HG03025 (cell line): ENCODE results near the gene ARID1B.
"Not testable (repeated sequence)": the region's sequence is repeated elsewhere in the genome, so short reads cannot be mapped to it uniquely, and the experiment has no call there.

Experiments used
- ATAC-seq: cut with Tn5 transposase; IDR thresholded peaks from one replicate; pipeline ENCODE4 v1.9.1; 2021; ENCODE audit warnings: mild to moderate bottlenecking, moderate library complexity; ENCODE audit not compliant: unreplicated experiment, low FRiP score

The ARID1B gene

DNA sequence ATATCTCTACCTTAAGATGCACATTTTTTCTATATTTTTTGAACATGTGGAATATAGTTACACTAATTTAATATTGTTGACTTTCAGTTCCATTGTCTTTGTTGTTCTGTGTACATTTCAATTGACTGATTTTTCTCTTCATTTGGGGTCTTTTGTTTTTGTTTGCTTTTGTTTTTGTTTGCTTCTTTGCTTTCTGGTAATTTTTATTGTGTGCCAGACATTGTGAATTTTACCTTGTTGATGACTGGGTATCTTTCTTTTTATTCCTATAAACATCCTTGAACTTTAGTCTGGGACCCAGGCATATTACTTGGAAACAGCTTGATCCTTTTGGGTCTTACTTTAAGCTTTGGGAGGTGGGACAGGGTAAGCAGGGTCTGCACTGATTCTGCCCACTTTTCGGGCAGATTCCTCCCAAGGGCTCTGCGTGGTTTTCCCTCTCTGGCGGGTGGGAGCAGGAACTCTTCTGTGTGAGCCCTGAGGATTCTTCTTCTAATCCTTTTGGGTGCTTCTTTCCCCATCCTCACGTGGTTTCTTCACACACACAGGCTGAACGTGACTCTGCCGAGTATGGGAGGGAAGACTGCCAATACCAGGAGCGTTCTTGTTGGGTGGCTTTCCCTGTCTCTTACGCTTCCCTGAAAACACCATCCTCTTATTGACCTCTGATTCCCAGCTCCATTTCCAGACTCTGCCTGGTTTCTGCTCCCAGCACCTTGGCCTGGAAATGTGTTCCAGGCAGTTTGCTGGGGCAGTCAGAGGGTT lies 200.5 kb downstream of the ARID1B start:
- no peak for ATAC-seq

DNA sequence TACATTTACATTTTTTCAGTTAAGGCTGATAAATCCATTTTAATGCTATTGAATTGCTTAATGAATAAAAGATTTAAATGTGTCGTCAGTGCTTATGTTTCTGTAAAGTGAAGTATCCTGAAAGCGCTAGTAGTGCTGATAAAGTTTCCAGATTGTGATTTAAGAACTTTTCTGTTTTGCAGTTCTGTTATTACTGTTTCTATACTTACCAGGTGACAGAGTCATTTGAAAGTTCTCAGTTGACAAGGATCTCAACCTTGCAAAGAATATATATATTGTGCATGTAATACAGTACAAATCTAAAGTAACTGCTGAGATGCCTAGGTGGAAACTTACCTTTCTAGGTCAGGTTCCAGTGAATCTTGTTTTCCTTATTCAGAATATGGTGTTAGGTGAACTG lies 201.8 kb downstream of the ARID1B start:
- peak; percentile 48 for ATAC-seq

DNA sequence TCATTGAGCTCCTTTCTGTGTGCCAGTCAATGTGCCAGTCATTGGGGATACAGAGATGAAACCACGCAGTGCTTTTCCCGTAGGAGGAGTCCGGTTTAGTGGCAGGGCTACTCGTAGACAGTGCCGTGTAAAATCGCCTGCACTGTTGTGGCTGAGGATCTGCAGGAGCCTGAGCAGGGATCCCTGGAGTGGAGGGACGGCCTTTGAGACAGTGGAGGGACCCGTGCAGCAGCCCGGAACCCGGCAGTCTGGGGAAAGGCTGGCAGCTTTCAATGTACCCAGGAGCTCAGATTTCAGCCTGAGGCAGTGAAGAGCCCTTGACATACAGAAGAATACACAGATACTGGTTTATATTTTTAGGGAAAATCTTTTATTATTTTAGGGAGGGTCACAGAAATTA lies 203.3 kb downstream of the ARID1B start:
- ATAC-seq = no peak

DNA sequence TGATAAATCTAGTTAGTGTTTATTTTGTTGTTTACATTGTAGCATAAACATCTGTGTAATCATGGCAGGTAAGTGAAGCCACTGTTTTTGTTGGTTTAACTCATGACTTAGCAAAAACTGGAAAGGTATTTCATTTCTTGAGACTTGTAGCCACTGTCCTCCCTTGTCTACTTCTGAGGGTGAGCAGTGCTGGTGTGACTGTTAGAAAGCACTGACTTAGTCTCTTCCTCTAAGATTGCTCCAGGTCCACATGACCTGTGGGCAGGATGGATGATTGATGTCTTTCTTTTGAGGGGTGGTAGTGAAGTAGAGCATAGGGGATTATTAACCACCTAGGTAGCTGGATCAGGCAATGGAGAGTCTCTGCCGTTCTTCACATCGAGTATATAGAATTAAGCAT lies 203.8 kb downstream of the ARID1B start:
- no peak for ATAC-seq

DNA sequence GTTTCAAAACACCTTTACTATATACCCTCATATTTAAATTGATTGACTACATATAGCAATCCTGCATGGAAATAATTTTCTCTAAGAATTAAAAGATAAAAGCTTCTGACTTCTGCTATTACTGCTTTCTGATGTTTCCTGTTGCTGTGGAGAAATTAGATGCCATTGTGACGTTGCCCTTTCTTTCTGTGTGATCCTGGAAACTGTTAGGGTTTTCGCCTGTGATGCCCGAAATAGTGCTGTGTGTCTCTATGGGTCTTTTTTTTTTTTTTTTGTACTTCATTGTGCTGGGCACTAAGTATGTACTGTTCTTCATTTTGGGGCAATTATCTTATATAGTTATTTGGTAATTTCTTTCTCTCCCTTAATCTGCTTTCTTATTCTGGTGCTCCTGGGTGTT lies 205.0 kb downstream of the ARID1B start:
- no peak for ATAC-seq

DNA sequence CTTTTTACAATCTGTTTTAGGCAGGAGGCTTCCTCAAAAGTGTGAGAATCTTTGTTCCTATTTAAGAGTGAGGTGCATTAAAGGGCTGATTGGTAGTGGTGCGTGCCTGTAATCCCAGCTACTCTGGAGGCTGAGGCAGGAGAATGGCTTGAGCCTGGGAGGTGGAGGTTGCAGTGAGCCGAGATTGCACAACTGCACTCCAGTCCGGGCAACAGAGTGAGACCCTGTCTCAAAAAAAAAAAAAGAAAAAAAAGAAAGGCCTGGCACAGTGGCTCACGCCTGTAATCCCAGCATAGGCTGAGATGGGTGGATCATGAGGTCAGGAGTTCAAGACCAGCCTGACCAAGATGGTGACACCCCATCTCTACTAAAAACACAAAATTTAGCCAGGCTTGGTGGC lies 205.7 kb downstream of the ARID1B start:
- not testable (repeated sequence) for ATAC-seq

DNA sequence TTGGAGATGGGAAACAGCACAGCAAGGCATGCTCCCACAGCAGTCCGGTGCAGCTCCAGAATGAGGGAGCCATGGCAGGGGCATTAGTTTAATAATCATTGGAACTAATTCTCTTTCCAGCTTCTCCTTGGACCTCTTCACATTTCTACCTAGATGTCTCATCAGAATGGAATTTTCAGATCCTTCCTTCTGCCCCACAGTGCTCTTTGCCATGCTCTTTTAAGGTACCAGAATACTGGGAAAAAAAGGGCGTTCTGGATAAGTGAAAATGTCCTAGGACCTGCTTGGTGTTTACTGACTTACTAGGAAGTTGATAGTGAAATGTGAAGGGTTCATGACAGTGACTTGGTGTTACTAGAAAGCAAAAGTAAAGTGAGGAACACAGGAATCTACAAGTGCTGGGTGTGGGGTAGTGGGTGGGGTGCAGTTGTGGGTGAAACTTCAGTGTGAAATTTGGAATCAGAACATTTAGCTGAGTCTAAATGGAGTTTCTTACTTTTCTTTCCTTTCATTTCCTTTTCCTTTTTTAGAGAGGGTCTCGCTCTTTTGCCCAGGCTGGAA lies 207.1 kb downstream of the ARID1B start:
- peak; percentile 41 for ATAC-seq

DNA sequence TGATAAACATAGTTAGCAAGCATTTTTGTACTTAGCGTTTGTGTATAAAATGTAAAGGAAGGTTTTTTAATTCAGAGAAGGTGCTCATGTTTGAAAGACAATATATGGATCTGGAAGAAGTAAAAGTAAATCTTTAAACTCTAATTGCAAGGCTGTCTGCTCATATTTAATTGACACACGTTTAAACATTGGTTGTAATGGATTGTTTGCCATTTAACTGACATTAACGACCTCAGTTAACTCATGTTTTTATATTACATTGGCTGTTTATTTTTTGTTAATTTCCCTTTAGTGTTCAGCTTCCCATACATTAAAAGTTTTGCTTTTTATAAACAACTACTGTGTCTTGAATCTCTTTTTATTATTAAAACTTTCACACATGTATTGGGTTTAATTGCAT lies 208.1 kb downstream of the ARID1B start:
- ATAC-seq = no peak

DNA sequence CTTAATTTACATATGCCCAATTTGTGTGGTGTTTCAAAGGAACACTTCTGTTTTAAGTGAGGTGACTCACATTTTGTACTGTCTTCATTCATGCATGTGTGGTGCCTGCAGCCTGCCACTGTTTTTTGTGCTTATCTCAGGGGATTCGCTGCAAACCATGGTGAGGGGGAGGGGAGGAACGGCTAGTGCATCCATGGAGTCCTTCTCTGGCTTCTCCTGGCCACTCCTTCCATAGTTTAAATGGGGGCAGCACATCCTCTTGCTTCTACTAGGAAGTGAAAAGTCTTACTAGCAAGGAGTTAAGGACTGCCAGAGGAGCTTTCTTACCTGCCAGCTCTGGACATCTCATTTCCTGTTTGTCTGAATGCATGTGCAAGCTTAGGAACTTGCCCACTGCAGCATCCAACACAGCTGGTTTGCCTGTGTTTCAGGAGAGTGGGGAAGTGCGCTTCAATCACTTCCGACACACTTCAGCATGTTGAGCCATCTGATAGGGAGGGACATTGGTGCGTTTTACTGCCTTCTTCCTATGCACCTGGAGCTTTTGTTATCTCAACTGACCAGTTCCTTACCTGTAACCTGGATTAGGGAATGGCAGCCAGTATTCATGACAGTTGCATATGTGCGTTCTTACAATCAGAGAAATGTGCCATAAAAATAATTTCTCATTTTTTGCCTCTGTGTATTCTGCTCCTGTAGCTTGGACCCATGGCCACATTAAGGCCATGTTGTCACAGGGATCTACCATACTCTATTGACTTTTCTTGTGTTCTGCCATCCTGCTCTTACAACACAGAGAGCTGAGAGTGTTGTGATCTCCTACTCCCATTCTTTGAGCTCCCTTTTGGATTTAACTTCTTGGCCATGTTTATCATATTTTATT lies 211.3 kb downstream of the ARID1B start:
- ATAC-seq = peak; percentile 59

DNA sequence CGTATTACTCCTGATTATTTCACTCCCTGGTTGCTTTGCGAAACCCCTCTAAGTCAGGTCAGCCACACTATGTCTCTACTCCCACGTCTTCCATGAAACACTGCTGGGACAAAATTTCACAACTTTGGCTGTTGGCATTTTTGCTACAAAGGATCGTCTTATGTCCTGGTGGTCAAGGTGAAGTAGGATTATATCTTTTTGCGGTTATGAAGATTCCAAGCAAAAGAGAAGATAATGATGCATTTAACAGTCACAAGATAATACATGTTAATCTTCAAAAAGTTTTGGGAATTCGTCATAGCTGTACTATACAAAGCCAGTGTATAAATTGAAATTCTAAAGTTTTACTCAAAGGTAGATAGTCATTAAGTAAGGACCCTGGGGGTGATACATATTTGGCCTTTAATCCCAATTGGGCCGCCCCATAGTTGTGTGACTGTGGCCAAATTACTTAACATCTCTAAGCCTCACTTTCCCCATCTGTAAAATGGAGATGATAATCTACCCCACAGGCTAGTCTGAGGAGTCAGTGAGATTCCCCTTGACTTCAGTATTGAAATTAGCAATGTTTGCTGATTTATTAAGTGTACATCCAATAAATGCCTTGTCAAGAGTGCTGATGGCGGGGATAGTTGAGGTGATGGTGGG lies 212.1 kb downstream of the ARID1B start:
- no peak for ATAC-seq

DNA sequence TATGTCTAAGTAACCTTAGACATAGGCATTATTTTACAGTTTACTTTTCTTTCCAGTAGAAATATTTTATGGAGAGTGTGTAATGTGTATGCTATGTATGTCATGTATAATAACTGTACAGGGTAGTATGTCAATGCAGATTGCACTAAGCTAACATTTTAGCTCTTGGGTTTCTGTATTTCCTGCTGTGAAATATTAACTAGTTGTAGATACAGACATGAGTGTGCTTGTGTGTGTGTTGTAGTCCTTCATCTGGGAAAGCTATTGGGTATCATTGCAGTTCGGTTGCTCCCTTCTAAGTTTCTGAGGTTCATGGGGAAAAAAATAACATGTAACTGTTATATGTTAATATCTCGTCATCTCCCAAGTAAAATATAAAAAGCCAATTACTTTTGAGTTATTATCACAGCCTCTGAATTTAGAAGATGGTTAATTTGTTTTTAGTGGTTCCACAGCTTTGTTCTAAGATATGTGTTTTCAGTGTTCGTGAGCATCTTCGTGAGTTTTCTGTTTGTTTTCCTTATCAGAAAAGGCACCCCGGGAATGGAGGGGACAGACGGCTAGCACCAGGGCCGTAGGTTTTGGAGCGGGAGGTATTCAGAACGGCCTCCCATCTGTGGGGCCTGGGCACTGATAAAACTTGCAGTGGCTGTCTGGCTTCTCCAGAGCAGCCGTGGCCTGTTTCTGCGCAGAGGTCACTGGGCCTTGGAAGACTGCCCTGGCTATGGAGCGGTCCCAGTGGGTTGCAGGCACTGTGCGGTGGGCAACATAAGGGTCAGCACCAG lies 215.0 kb downstream of the ARID1B start:
- ATAC-seq = no peak

DNA sequence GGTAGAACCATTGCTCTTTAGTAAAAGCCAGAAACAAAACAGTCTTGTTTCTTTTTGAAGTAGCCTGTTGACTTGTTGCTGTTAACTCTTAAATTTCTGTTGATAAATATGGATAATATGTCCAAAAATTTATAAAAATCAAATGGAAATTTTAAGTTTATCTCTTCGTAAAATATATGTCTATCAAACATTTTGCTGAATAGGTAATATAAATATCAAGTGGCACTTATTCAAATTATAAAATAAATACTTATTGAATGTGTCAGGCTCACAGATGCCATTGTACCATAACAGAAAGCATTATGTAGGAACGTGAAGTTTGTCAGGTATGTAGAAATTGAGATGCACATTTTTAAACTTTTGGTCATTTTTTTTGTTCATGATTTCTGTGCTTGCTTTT lies 216.5 kb downstream of the ARID1B start:
- no peak for ATAC-seq

DNA sequence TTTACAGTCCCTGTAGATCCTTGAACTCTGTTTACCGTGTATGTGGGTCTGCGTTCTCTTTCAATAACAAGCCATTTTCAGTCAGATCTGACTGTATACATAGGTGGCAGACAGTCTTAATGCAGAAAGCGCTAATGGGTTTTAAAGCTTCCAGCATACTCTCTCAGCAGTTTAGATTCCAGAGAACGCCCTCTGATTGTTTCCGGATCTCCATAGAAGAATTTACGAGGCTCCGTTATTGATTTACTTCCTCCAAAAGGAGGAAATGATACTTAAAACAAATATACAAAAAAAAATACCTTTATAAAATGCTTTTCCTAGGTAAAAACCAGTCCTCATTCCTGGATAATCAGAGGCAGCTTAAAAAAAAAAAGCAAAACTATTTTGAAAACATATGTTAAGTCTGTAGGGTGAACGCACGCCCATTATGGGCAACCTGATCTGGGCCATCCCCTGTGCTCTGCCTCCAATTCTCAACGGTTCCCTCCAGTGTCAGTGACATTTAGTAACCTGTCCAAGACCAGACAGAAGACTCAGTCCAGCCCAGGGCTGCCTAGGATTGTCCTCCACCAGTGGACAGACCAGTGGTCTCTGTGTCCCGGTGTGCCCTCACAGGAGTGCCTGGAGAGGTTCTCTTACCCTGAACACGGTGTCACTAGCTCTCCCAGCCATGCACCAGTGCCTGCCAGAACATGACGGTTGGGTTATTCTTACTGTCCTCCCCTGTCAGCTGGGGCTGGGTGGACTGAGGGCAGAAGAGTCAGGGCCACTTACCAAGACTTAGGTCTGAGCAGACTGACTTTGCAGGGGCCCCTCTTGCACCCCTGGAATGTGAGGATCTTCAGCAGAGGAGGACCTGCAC lies 217.3 kb downstream of the ARID1B start:
- no peak for ATAC-seq

DNA sequence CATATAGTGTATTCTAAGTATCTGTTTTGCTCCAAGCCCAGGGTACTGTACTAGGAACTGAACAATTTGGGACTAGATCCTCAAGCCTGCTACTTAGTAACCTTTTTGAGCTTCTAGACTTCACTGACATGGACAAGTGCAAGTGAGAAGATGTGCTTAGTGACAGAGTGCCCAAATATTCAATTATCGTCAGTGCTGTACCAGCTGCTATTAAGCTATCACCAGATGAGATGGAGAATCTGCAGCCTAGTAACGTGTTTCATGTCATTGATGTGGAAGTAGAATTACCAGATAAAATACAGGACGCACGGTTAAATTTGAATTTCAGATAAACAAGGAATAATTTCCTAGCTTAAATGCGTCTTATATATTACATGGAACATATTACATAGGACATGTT lies 218.3 kb downstream of the ARID1B start:
- ATAC-seq = no peak

DNA sequence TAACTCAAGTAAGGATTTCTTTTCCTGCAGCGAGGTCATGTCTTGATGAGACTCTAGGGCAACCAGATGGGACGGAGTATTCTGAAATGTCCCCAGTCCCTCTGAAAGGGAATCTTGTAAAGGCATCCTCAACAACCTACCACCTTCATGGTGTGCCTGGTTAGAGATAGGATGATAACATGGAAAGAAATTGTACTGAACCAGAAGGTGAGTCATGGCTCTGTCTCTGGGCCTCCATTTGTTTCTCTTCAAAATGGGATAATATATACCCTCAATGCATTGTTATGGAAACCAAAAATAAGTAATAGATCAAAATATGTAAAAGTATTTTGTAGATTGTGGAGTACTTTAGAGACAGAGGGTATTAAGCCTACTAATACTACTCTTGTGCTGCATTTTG lies 219.1 kb downstream of the ARID1B start:
- ATAC-seq = no peak

DNA sequence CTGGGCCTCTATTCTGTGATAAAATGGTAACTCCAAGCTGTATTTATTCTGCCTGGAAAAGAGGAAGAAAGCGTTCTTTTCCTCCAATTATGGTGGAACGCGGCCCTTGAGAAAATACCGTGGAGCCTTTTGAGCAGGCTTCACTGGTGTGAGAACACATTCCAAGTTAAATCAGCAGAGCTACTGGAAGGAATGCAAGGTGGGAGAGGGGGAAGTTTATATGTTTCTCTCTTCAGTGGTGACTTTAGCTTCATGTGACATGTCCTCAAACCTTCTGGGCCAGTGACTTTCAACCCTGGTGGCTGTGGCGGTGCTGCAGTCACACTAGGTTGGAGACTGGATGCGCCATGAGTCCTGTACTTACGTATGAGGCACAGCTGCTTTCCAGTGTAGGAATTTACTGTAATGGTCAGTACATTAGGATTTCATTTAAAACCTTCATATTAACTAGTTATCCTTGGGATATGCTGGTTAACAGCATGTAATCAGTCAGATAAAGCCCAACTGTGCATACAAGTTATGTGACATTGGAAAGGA lies 221.7 kb downstream of the ARID1B start:
- no peak for ATAC-seq

DNA sequence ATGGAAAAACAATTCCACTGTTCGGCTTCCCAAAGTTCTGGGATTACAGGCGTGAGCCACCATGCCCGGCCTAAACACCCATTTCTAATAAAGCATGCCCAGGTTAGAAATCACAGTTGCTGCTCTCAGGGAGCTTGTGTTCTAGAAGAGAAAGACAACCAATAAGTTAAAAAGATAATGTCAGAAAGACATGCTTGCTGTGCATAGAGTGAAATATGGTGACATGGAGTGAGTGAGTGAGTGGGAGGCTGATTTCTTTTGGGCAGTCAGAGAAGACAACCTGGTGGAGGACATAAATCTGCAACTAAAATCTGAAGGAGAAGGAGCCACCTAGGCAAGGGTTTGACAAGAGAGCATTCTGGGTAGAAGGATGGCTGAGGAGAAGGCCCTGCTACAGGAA lies 222.6 kb downstream of the ARID1B start:
- ATAC-seq = no peak

DNA sequence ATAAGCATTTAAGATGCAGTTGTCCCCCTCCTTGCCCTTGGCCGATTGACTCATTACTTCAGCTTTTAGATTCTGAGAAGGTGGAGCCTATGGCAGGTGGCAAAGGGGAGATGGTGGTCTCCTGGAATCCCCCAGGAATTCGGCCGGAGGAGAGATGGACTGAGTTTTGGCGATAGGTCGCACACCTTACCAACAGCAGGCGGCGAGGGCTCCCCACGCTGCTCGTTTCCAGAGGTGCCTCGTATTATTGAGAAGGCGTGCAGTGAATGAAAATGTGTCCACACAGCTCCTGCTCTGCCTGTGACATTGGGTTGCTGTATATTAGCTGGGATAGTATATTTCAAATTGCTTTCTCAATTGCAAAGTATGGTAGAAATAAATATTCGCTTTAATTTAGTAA lies 224.5 kb downstream of the ARID1B start:
- ATAC-seq = no peak

DNA sequence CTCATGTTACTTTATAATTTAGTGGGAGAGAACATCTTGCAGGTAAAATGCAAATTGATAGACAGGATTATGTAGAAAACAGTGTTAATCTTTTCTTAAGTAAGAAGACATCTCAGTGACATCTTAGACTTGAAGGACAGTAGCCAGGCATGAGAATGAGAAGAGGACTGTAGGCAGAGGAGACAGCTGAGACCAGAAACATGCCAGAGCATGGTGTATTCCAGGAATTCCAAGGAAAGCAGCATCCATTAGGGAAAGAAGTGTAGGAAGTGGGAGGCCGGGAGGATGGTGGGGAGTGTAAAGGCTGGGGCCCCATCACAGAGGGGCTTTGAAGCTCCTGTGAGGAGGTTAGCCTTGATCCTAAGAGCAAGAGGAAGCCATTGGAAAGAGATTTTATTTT lies 225.6 kb downstream of the ARID1B start:
- no peak for ATAC-seq
